ENCODE results near the gene TIMM10B. TPM values are rescaled to one million over a fixed set of nuclear protein-coding genes. Genes with fewer than 3 reads are reported as not detected.

TIMM10B gene
- total and polyA plus RNA-seq, 2 of the 13 experiments (the other 11 are each of a cell fraction or from before 2014, with no cell fraction given), result 34.9 to 39.5 TPM

GRCh38 chr11:6481012-6481923 is at the start of gene TIMM10B, which contains the start of gene ARFIP2 (continued):
- no peak for TF ChIP-seq ZNF841 (CRISPR knock-in tag; IDR thresholded peaks at IDR 0.05; ENCODE audit: borderline replicate concordance)
- TF ChIP-seq NCOR1 (IDR thresholded peaks at IDR 0.05; ENCODE audit: borderline replicate concordance, low read length), result no peak
- no peak for TF ChIP-seq CAMTA2 (CRISPR knock-in tag; IDR thresholded peaks at IDR 0.05; ENCODE audit: borderline replicate concordance)
- no peak for TF ChIP-seq JDP2 (CRISPR knock-in tag; IDR thresholded peaks at IDR 0.05; ENCODE audit: borderline replicate concordance)
- no peak for TF ChIP-seq JARID2 (CRISPR knock-in tag; IDR thresholded peaks at IDR 0.05; ENCODE audit: insufficient replicate concordance)
- peak; percentile 21; the same call in 1 of the 2 replicates for TF ChIP-seq JUND (CRISPR knock-in tag; IDR thresholded peaks at IDR 0.05)
- TF ChIP-seq ZBTB7A (CRISPR knock-in tag; IDR thresholded peaks at IDR 0.05), result no peak
- TF ChIP-seq ADNP (CRISPR knock-in tag; IDR thresholded peaks at IDR 0.05), result no peak
- TF ChIP-seq ZNF878 (CRISPR knock-in tag; IDR thresholded peaks at IDR 0.05), result no peak
- TF ChIP-seq SOX6 (IDR thresholded peaks at IDR 0.05), result no peak
- peak; percentile 71 for TF ChIP-seq SOX6 (CRISPR knock-in tag; IDR thresholded peaks at IDR 0.05)
- TF ChIP-seq CENPT (CRISPR knock-in tag; IDR thresholded peaks at IDR 0.05; ENCODE audit: low read depth), result peak; percentile 18; the same call in 1 of the 2 replicates
- no peak for TF ChIP-seq ATM (IDR thresholded peaks at IDR 0.05; ENCODE audit: borderline replicate concordance)
- TF ChIP-seq ZNF557 (CRISPR knock-in tag; IDR thresholded peaks at IDR 0.05), result no peak
- TF ChIP-seq ARNT2 (CRISPR knock-in tag; IDR thresholded peaks at IDR 0.05; ENCODE audit: low read depth), result peak; percentile 59
- TF ChIP-seq, protein P1, sequence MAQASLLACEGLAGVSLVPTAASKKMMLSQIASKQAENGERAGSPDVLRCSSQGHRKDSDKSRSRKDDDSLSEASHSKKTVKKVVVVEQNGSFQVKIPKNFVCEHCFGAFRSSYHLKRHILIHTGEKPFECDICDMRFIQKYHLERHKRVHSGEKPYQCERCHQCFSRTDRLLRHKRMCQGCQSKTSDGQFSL (CRISPR knock-in tag; IDR thresholded peaks at IDR 0.05), result no peak; the same call in 1 of the 2 replicates
- no peak for TF ChIP-seq PHB2 (IDR thresholded peaks at IDR 0.05; ENCODE audit: partially characterized antibody)
- TF ChIP-seq ZNF512B (CRISPR knock-in tag; IDR thresholded peaks at IDR 0.05; ENCODE audit: borderline replicate concordance), result no peak
- TF ChIP-seq GATAD1 (CRISPR knock-in tag; IDR thresholded peaks at IDR 0.05), result peak; percentile 96
- no peak for TF ChIP-seq MBD4 (IDR thresholded peaks at IDR 0.05; ENCODE audit: borderline replicate concordance, low read length)
- TF ChIP-seq CENPX (CRISPR knock-in tag; IDR thresholded peaks at IDR 0.05), result no peak
- TF ChIP-seq, protein P2, sequence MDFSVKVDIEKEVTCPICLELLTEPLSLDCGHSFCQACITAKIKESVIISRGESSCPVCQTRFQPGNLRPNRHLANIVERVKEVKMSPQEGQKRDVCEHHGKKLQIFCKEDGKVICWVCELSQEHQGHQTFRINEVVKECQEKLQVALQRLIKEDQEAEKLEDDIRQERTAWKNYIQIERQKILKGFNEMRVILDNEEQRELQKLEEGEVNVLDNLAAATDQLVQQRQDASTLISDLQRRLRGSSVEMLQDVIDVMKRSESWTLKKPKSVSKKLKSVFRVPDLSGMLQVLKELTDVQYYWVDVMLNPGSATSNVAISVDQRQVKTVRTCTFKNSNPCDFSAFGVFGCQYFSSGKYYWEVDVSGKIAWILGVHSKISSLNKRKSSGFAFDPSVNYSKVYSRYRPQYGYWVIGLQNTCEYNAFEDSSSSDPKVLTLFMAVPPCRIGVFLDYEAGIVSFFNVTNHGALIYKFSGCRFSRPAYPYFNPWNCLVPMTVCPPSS (IDR thresholded peaks at IDR 0.05), result no peak
- peak; percentile 50; the same call in 1 of the 2 replicates for TF ChIP-seq GATAD2A (CRISPR knock-in tag; IDR thresholded peaks at IDR 0.05)
- no peak for TF ChIP-seq MTERF4 (CRISPR knock-in tag; IDR thresholded peaks at IDR 0.05)
- TF ChIP-seq ZNF263 (CRISPR knock-in tag; IDR thresholded peaks at IDR 0.05), result peak; percentile 39
